GM04503 (cell line): ENCODE measurements around the gene TNIK.

Source experiments
- DNase-seq: peaks from one replicate; pipeline ENCODE4 v3.0.0-alpha.2; 2012; ENCODE audit warnings: low read depth

TNIK gene

DNA sequence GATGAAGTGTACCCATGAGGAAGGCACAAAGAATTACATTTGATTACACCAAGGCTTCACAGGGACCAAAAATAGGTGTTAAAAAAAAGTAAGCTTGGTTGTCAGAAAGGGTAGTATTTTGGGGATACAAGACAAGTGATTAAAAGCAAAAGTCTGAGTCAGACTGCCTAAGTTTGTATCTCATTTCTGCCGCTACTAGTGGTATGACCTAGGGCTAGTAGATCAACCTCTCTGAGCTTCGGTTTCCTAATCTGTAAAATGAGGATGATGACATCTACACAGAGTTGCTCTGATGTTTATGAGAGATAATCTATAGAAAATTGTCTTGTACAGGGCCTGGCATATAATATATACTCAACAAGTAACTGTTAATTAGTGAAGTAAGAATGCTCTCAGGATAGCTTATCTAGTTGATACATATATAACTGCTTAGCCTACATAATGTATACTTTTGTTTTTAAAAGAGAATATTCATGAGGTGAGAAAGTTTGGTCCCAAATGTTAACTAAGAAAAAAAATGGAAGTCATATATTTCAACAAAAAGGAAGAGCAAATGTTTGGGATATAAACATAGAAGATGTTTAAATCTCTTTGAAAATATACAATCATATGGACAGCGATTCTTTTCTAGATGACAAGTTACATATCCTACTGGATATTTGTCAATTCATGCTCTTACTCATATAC, 270.7 kb downstream of the TNIK start:
- DNase-seq = no peak

DNA sequence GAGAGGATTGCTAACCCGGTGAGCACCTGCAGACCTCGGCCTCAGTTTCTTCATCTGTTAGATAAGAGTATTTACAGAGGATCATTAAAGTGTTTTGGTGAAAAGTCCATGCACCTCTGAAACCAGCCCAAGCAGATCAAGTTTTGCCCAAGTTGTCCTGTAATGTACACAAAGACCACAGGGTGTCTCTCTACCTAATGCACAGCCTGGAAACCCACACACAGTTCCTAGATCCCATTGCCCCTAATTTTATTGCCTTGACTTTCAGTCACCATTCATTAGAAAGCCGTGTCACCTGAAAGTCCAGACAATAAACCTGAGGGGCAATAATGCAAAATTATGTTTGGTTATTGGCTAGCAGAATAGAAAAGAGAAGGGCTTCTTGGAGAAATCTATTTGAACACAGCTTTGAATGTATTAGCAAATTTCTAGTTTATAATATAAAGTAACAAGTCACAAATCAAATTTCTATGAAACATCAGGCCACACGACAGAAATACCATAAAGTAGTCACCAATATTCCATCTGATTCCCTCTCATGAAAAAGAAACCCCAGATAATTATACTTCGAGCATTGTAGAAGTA, 272.4 kb downstream of the TNIK start:
- DNase-seq = no peak

DNA sequence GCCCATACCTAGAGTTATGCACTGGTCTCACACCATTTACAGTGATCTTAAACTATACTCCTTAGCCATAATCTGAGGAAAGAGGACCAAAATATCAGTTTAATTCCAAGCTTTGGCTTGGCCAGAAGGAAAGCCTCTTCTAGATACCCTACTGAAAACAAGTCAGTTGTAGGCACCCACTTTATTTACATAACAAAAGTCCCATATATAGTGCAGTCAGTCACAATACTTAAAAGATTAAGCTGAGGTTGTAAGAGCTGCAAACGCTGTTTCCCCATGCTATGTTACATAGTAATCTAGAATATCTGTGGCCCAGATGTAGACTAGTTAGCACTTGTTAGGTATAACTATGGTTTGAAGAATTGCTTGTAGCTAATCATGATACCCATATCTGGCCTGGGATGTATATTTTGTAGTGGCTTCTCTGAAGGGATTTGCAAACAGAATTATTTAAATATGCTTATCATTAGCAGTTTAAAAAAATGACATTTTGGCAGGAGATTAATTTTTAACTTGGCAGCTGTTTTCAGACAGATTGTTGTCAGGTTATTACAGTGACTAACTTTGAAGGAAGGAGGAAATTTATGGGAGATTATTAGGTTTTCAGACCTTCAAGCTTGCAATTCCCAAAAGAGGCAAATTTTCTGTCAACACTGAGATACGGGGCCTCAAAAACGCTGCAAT, 273.2 kb downstream of the TNIK start:
- DNase-seq = no peak

DNA sequence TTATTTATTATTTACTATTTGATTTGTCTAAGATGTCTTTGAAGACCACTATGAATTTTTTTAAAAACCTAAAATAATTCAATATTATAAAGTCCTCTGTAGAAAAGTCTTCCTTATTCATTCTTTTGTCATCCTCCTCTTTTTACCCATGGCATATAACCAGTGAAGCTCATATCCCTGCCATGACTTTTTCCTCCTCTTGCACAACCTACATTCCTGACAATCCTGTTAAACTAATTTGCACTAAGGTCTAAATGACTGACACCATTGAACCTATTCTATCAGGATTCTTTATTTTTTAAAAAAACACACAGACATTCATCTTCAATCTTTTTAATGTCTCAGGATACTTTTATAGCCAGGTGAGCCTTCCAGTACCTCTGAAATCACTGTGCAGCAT, 273.8 kb downstream of the TNIK start:
- no peak for DNase-seq

DNA sequence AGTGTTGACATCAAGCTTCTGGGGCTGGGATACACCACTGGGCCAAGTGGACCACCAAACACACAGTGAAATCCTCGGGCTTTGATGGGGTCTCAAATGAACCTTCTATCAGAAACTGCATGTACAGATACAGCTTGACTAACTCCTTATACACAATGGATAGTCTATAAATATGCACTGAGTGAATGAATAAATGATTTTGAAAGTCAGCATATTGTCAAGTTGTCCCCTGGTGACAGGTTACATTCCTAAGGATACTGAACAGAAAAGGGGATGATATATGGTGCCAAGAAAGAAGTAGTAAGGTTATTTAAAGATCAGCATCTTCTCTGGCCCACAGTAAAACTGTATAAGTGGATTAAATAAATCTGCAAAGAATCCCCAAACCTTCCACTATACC, 274.2 kb downstream of the TNIK start:
- DNase-seq = no peak

DNA sequence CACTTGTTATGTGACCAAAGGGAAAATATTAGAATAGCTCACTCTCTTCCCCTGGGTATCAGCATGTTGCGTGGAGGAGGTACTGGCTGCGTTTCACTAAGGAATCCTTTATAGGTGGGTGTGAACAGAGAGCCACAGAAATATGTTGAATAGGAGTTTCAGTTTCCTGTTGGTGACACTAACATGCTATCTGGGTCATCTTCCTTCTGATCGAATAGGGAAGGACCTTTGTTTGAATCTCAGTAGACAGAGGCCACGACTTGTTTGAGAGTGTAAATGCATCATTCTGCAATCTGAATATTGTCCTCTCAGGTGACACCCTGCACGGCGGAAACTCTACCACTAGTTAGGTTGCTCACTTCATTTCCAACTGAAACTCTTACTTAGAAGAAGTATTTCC, 275.8 kb downstream of the TNIK start:
- no peak for DNase-seq

DNA sequence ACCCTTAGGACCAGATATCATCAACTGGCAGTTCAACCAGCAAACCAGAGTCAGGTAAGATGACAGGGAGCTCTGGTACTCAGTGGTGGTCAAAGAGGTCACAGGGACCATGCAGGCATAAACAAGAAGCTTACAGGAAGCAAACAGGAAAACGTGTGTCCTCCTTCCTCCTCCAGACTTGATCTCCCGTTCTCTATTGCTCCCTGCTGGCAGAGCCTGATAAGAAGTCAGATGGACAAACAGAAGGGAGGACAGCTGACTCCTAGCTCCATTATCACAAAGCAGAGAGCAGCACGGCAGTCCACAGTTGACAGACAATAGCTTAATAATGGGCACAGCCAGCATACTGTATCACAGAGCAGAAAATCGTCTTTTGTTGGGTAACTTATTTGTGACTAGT, 277.2 kb downstream of the TNIK start:
- no peak for DNase-seq

DNA sequence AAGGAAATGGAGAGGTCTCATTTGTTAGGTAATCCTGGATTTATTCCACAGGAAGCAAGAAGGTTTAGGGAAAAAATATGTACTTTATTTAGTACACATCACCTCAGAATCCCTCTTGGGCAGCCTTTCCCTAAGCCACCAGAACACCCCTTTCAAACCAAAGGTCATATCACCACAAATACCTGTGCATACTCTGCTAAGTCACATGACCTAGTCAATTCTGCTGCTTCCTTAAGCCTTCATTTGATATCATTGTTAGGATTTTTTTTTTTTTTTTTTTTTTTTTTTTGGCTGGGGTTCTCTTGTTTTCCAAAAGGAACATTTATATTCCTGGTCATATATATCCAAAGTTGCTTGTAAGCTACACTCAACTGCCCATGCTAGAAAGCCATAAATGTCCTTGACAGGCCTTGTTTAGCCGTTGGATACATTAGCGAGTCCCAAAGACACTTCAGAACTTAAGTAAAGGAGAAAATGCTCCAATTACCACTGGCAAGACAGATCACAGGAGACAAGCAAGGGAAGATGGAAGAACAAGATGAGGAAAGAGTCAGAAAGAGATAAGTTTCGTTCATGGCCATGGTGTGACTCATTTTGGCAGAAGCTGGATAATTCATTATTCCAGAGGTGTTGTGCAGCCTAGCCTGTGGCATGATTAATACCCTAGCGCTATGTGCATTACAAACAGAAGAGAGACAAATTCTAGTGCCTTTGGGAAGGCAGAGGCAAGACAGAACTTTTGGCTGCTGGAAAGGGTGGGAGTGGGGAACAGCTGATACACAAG, 278.1 kb downstream of the TNIK start:
- DNase-seq = no peak

DNA sequence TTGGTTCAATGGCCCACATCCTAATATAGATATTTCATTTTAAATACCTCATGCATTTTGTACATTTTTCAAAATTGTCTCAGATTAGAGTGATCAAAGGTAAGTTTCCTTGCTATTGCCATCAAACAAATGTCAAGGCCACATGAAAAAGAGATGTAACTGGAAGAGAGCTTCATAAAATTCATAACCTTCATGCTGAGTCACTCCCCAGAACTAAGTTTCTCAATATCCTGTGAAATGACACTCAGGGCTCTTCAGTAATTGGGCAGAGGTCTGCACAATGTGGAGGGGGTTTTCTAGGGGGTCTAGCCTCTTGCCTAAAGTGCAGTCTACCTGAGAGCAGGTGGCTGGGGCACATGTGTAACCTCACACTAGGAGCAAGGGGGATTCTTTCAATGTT, 281.5 kb downstream of the TNIK start:
- no peak for DNase-seq

DNA sequence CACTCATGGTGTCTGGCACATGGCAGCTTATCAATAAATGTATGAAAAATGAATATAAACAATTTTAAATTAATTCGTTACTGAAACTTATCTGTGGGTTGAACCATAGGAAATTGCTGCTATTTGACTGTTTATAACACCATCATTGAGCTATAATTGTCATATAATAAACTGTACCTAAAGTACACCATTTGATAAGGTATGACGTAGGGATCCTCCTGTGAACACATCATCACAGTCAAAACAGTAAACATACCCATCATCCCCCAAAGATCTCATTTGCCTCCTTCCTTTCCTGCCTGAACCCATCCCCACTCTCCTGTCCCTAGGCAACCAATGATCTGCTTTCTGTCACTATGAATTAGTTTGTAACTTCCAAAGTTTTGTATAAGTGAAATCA, 282.7 kb downstream of the TNIK start:
- DNase-seq = no peak

DNA sequence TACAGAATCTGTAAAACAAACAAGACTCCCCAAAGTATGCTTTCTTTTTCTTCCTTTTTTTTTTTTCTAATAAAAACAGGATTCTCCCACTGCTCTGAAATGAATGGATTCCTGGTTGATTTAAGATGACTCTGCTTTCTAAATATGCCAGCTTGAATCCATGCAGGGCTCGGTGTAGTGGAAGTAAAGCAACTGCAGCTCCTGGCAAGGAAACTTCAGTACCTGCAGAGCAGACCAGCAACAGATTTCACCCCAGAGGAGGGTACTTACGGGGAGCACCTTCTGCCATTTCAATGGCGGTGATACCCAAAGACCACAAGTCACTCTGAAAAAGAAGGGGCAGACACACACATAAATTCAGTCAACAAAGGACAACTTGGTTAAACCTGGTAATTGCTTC, 283.1 kb downstream of the TNIK start:
- no peak for DNase-seq

DNA sequence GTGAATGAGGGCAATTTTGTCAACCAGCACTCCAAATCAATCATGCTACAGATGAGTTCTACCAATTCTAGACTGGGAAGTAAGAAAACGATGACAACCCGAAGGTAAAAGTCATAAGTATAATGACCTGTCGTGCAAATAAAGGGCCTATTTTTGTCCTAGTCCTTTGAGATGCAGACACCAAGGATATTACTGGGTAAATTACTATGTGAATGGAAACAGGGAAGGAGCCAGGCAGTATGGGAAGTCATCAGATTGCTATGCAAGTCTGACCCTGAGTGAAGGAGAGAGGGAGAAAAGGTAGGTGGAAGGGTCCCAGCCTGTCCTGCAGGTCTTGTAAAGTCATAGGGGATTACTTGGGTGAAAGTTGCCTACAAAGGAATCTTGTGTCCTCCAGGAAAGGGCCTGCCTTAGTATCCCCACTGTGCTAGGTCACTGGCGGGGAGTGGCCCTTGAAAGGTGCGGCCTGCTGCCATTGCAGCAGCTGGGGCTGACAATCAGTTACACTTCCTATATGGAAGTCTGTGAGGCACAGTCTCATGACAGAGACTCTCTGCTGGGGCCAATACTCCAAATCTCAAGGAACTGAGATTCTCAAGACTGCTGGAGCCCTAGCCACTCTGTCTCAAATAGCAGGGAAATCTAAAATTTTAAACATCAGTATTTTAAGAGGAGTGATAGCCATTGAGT, 283.8 kb downstream of the TNIK start:
- DNase-seq = no peak

DNA sequence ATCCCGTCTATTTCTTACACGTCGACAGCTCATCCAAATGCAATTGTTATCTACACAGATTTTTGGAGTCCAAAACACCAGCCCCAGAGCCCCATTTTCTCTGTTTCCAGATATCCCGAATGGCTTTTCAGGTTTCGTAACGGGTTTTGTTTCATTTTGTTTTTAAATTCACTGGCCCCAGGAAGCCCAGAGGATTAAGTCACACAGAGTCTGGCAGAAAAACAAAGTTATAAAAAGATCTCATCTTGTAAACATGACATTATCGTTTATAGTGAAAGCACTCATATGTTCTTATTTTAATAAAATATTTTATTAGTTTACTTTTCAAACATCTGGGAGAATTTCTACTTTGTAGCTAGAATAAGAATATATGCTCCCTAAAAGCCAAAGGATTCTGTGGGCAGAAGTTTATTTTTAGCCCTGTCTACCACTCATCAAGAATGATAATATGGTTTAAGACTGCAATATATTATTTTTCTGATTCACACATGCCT, 284.4 kb downstream of the TNIK start:
- DNase-seq = no peak

DNA sequence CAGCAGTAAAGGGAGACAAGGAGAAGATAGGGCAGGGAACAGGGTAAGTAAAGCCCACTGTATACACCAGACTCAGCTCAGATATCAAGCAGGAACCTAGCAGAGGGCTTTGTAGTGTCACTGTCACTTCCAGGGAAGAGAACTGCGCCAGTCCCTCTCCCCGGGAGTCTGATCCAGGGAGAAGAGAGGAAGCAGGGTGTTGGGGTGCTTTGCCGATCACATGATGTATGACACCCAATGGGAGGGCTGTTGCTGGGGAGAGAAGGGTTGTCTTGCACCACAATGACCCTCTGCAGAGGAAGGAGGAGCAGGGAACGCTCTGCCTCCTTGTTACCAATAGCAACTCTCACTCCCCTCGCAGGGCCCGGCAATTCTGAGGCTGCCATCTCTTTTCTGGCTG, 286.5 kb downstream of the TNIK start:
- no peak for DNase-seq

DNA sequence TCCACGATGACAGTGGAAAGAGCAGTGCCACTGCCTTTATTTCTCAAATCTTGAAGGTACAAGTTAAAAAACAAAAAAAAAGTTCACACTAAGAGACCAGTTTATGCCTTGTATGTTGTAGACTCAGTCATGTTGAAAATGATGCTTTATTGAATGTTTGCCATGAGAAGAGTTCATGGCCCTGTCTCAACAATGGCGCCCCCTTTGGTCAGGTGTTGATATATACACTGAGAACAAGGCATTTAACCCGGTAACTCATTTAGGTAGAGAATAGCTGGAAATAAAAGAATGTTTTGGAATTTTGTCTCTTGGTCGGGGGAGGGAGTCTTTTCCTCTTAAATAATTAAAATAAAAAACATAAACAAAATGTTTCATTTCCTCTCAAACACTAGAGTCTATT, 288.1 kb downstream of the TNIK start:
- DNase-seq = no peak

DNA sequence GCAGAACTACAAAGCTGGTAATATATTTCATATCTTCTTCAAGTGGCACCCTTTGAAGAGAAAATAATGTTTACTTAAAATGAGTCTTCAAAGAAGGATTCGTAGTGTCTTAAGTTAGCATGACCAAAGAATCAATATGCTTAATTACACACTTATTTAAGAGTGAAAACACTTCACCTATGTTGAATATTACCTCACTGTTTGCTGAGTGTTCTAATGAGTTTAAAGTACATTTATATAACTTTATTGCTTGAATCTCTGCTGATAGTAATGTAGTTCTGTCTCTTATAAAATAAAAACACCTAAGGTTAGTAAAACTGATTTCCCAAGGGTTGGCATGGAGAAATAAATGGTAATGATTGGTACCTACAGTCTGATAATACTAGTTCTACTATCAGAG, 290.3 kb downstream of the TNIK start:
- no peak for DNase-seq

DNA sequence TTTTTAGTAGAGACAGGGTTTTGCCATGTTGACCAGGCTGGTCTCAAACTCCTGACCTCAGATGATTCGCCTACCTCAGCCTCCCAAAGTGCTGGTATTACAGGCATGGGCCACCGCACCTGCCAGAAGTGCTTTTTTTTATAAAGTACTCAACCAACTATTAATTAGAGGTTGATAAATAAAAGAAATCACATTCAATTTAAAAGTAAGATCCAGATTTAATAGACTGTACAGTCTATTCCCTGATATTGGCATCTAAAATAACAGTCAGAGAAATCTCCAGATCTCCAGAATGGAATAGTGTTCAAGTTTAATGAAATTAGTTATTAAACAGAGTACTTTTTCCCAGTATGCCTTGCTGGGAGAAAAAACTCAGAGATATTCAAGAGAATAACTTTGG, 290.8 kb downstream of the TNIK start:
- no peak for DNase-seq

DNA sequence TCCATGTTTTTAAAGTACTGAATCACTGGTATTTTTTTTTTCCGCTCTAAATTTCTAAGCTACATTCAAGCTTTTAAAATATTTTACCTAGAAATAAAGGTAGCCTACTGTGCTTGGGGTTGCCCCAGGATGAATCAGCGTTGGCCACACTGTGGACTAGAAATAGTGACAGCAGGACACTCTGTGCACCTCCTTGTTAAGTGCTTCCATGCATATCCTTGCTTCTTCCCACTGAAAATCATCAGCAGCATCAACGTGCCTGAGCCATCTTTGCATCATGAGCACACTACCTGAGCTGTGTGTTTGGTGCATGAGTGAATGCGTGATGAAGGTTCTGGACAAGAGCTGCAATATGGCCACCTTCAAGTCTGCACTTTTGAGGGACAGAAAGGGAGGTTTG, 291.7 kb downstream of the TNIK start:
- no peak for DNase-seq

DNA sequence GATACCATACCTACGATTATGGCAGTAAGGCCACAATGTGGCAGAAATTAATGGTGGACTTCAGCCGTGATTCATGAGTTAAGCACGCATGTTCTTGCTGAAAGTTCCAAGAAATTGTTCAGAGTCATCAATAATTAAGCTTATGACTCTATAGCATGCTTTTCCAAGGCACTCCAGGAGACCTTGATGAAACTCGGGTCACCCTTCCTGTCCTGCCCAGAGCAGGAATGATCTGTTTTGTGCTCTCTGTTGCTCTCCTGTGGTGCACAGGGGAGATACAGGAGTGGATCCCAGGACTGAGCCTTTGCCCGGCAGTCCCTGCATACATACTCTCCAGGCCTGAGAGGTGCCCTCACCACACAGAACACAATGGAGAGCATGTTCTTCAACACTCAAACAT, 292.1 kb downstream of the TNIK start:
- DNase-seq = no peak

DNA sequence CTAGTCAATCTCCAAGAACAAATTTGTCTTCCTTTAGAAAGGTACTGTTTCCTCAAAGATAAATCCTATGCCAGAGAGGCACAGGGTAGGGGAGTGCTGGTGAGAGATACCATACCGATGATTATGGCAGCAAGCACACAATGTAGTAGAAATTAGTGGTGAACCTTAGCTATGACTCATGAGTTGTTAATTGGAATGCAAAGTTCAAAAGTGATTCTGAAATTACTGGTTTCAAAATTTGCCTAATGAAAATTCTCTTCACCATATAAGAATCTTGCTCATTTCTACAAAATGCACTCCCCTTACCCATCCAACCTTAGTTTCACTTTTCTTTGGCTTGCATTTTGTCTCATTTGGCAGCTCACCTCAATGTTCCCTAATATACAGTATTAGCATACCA, 294.2 kb downstream of the TNIK start:
- DNase-seq = no peak

DNA sequence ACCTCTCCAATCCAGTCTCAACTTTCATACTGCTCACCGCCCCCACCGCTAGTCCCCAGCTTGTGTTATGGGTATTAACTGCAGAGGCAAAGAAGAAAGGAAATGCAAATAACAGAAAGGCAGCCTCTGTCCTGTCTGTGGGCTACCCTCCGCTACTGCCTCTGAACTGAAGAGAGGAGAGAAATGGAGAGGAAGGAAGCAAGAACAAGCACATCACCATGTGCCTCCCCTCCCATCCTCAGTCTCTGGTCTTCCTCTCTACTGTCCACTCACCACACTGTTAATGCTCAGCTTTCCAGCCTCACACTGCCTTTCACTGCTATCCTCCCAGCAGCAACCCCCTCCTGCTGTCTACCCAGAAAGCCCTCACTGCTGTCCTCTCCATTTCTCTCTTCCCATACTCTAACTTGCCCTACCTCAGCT, 294.7 kb downstream of the TNIK start:
- no peak for DNase-seq

DNA sequence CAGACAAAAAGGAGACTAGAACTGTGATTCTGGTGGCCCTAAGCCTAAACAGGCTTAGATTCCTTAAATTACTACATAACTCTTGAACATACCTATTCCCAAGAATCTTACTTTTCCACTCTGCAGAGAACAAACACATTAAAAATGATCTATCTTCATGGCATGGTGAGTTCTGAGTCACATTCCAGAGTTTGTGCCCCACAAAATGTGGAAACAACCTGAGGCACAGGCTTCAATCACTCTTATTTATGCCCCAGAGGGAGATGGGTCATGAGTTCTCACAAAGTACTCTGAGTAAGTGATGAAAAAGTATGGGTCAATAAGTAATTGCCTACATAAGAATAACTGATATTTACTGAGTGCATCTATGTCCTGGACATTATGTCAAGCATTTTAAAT, 296.1 kb downstream of the TNIK start:
- DNase-seq = no peak
